Astrocyte of the cerebellum (primary cell): ENCODE data around the gene RAPGEF4.

Experiments
- DNase-seq: peaks from one replicate; pipeline ENCODE4 v3.0.0-alpha.2; 2011; ENCODE audit warnings: low read depth
- H3K4me3 ChIP-seq: 2 replicates; pipeline ENCODE4 v1.5.1; 2011; ENCODE audit warnings: mild to moderate bottlenecking, low read depth, low read length, moderate library complexity
- in situ Hi-C: cut with HindIII; loops from 2 replicates; pipeline ENCODE4 v1.10.0; 2017; ENCODE audit warnings: low sequenced_read_pairs
- TF ChIP-seq, protein P1 (sequence below): IDR thresholded peaks from 2 replicates; pipeline ENCODE4 v1.5.1; 2012; ENCODE audit warnings: low read length, low read depth, moderate library complexity, mild to moderate bottlenecking; ENCODE audit errors: missing control alignments

RAPGEF4 gene

DNA sequence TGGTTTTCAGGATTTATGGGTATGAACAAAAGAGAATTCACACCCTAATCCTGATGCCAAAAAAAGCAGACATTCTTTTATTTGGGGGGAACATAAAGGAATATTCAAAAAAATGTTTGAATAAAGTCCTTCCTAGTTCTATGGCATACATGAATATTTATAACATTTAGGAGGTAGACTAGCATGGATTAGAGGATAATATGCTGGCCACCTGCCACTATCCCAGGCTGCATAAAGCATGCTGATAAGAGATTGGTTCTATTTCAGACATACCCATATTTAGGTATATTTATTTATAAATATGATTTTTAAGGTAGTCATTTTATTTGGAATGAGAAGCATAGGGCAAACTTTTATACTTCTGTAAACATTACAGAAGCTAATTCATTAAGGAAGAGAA is 305.1 kb downstream of the RAPGEF4 start:
- TF ChIP-seq, protein P1, sequence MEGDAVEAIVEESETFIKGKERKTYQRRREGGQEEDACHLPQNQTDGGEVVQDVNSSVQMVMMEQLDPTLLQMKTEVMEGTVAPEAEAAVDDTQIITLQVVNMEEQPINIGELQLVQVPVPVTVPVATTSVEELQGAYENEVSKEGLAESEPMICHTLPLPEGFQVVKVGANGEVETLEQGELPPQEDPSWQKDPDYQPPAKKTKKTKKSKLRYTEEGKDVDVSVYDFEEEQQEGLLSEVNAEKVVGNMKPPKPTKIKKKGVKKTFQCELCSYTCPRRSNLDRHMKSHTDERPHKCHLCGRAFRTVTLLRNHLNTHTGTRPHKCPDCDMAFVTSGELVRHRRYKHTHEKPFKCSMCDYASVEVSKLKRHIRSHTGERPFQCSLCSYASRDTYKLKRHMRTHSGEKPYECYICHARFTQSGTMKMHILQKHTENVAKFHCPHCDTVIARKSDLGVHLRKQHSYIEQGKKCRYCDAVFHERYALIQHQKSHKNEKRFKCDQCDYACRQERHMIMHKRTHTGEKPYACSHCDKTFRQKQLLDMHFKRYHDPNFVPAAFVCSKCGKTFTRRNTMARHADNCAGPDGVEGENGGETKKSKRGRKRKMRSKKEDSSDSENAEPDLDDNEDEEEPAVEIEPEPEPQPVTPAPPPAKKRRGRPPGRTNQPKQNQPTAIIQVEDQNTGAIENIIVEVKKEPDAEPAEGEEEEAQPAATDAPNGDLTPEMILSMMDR: no peak
- in situ Hi-C loops: no loop called here
- no peak overlapping the region for H3K4me3 ChIP-seq
- no peak for DNase-seq

DNA sequence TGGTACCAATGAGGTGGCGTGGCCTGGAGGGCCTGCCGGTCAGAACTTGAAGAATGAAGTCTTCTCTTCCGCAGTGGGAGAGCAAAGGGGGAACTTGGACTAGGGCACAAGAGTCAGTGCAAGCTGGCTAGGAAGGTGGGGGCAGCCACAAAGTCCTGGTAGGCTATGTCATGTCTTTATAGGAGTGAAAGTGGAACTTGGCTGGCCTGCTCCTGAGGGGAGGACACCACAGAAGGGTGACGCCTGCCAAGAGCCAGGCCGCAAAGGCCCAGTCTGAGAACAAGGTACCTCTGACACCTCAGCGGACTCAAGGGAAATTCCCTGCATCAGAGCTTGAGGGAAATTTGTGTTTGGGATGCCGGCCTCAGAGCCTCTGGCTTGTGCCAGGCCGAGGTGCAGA is 307.8 kb downstream of the RAPGEF4 start:
- no peak overlapping the region for H3K4me3 ChIP-seq
- in situ Hi-C loops: no loop called here
- no peak for DNase-seq
- TF ChIP-seq, protein P1: no peak

DNA sequence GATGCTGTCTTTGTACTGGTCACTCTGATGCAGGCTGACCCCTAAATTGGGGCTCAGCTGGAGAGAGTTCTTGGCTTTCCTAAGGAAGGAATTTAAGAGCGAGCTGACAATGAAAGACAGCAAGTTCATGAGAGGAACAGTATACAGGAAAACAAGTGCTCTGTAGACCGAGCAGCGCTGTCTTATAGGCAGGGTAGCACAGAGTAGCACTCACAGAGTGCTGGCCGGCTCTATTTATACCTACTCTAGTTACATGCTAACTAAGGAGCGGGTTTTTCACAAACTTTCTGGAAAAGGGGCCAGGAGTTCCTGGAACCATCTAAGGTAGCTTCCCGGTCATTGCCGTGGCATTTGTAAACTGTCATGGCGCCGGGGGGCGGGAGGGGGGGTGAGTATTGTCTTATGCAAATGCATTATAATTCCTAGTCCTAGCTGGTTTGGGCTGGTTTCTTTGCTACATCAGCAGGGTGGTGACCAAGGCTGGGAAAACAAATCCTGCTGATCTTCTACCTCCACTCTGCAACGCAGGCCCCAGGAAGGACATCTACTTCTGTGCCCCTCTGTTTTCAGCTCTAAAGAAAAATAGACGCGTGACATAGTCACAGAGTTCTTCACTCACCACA is 308.4 kb downstream of the RAPGEF4 start:
- in situ Hi-C loops: no loop called here
- TF ChIP-seq, protein P1: no peak
- no peak overlapping the region for H3K4me3 ChIP-seq
- DNase-seq: no peak

DNA sequence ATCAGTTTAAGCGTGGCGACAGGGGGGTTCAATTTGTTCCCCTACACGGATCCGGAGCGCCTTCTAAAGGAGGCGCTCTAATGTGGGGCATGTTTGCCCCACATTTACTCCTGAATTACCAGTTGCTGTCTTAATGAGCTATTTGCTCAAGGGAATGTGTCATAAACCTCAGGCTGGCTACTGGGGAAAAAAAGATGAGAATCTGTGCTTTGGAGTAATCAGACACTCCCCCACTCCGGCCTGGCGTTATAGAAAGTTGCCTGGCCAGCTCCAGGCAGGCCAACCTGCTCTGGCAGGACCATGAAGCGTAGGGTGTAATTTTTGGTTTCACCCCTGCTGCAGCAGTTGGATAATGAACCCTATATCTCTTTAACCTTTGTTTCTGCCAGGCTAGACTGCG is 309.0 kb downstream of the RAPGEF4 start:
- H3K4me3 ChIP-seq: no peak overlapping the region
- TF ChIP-seq, protein P1: no peak
- no peak for DNase-seq
- in situ Hi-C loops: no loop called here

DNA sequence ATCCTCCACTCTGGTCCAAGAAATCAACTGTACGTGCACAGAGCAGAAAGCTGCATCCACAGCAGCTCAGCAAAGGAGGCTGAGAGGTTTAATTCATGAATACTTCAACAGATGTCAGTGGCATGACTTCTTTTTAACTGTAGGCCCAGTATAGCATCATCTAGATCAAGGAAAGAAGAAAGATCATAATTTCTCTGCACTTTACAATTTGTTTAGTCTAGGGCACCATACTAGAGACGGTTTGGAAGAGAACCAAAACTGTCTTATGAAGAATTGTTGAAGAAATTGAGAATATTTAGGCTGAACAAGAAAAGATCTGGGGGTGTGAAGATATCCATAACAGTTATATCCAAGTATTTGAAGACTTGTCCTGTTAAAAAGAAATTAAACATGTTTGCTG is 309.5 kb downstream of the RAPGEF4 start:
- TF ChIP-seq, protein P1: no peak
- in situ Hi-C loops: no loop called here
- no peak overlapping the region for H3K4me3 ChIP-seq
- DNase-seq: no peak

DNA sequence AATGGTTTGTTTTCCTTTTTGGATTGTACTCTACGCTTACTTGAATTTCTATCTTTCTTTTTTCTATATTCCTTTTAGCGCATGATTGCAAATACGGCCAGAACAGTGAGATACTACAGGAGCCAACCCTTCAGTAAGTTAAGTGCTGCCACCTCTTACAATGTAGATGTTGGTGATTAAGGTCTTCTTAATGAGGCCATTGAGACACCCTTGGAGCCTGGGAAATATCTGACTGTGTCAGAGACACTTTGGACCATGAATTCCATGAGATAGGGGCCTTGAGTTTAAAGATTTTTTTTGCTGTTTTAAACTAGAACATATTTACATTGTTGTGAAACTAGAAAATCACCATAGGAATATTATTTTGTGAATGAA is 312.9 kb downstream of the RAPGEF4 start:
- H3K4me3 ChIP-seq: no peak overlapping the region
- DNase-seq: no peak
- TF ChIP-seq, protein P1: no peak
- in situ Hi-C loops: no loop called here
